Activated naive CD8-positive, alpha-beta T cell treated with anti-CD3 and anti-CD28 coated beads for 36 hours (primary cell): ENCODE measurements around the gene RORC. TPM values are rescaled to one million over a fixed set of nuclear protein-coding genes. Genes with fewer than 3 reads are reported as not detected.
A peak's percentile ranks its signal among the peaks of the same experiment; 100 is the strongest.
"Not testable (repeated sequence)": the region's sequence is repeated elsewhere in the genome, so short reads cannot be mapped to it uniquely, and the experiment has no call there.

ENCODE experiments used
- DNase-seq: peaks from one replicate; pipeline ENCODE4 v3.0.0; 2021
- H3K27ac Mint-ChIP-seq: one replicate; pipeline ENCODE4 v1.8.0; 2022; ENCODE audit warnings: mild to moderate bottlenecking, moderate library complexity, mixed read lengths
- H3K27me3 Mint-ChIP-seq: one replicate; pipeline ENCODE4 v1.8.0; 2022; ENCODE audit warnings: mild to moderate bottlenecking, mixed read lengths
- H3K36me3 Mint-ChIP-seq: one replicate; pipeline ENCODE4 v1.8.0; 2021; ENCODE audit warnings: mild to moderate bottlenecking, mixed read lengths
- H3K4me1 Mint-ChIP-seq: one replicate; pipeline ENCODE4 v1.8.0; 2021; ENCODE audit warnings: mixed read lengths
- H3K4me3 Mint-ChIP-seq: one replicate; pipeline ENCODE4 v1.8.0; 2022; ENCODE audit warnings: mild to moderate bottlenecking, moderate library complexity, mixed read lengths
- H3K9me3 Mint-ChIP-seq: one replicate; pipeline ENCODE4 v1.8.0; 2022; ENCODE audit warnings: mixed read lengths
- total RNA-seq, 2 experiments: library from RNA; stranded (reverse); gene quantifications; one replicate each; pipeline ENCODE4 v1.2.3, GENCODE V29; 2021

The RORC gene
- total RNA-seq, 2 experiments from 2014 or later, result 0.06 to 0.12 TPM

- H3K36me3 Mint-ChIP-seq, H3K27ac Mint-ChIP-seq, H3K4me1 Mint-ChIP-seq, H3K9me3 Mint-ChIP-seq, H3K27me3 Mint-ChIP-seq, H3K4me3 Mint-ChIP-seq, DNase-seq: not testable (repeated sequence)
Observed at GRCh38 chr1:151855516-151855915, 23.9 kb upstream of the RORC start.

GRCh38 chr1:151854658-151855057 lies 23.1 kb upstream of the RORC start:
- Mint-ChIP-seq H3K36me3 (peaks cover 5% of the 10 kb centered on the region), H3K4me3 (no peak overlapping the region), H3K27ac (no peak overlapping the region), H3K27me3 (peaks cover 2% of the 10 kb centered on the region), H3K9me3 (no peaks in the 10 kb centered on the region), H3K4me1 (no peaks in the 10 kb centered on the region)
- DNase-seq, result no peak

DNA sequence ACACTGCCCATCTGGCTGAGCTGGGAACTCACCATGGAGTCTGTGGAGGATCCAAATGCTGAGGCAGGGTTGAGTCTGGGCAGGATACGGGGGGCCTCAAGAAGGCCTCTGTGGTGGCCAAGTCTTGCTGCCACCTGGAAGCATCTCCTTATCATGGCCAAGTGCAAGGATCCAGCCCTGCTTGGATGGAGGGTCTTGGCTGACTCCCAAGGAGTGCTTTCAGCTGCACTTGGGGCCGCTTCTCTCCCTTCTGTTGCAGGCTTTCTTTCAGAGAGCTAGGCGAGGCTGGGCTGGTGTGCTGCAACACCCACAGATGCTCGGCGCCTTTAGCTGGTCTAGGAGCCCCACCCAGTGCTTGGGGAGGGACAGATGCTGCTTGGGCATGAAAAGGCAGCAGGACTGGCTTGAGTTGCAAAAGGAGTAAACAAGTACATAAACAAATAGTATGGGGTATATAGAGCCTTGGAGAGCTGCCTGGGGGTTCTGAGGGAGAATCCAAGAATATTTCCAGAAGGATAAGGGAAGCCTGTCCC lies 21.9 kb upstream of the RORC start, which contains the start of gene THEM5:
Gene THEM5 (minus strand): TSS at position 302 of the 533 bp plus-strand sequence. CDS start 147 bp downstream, at position 155.
- Mint-ChIP-seq H3K36me3 (peaks cover 9% of the 10 kb centered on the region), H3K27ac (no peak within 1 kb of the TSS), H3K4me1 (no peaks in the 10 kb centered on the region), H3K4me3 (no peak within 1 kb of the TSS), H3K27me3 (no peaks in the 10 kb centered on the region), H3K9me3 (no peaks in the 10 kb centered on the region)
- no peak for DNase-seq

DNA sequence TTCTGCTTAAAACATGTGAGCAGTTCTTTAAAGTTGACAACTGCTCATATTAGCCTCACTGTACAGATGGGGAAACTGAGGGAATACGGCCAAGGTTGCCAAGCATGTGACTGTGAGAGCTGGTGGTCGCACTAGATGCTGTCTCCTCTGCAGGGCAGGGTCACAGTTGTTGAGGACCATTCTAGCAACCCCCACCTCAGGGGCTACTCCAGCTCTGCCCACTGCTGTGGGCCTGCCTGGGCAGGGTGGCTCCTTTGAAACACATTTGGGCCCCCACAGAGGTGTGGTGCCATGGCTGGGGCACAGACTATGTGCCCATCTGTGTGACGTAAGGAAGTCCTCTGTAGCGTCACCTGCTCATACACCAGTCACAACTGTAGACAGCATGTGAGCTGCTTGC lies 21.1 kb upstream of the RORC start:
- no peak overlapping the region for H3K27ac Mint-ChIP-seq
- no peak for DNase-seq
- H3K4me3 Mint-ChIP-seq, result no peak overlapping the region
- H3K27me3 Mint-ChIP-seq, result no peaks in the 10 kb centered on the region
- H3K36me3 Mint-ChIP-seq, result peaks cover 9% of the 10 kb centered on the region
- no peaks in the 10 kb centered on the region for H3K9me3 Mint-ChIP-seq
- H3K4me1 Mint-ChIP-seq, result no peaks in the 10 kb centered on the region

GRCh38 chr1:151851886-151852285 lies 20.3 kb upstream of the RORC start:
- Mint-ChIP-seq H3K36me3 (peaks cover 9% of the 10 kb centered on the region), H3K9me3 (no peaks in the 10 kb centered on the region), H3K27ac (no peak overlapping the region), H3K4me3 (no peak overlapping the region), H3K27me3 (no peaks in the 10 kb centered on the region), H3K4me1 (no peaks in the 10 kb centered on the region)
- no peak for DNase-seq

GRCh38 chr1:151849871-151850270 lies 18.3 kb upstream of the RORC start:
- Mint-ChIP-seq H3K9me3 (no peaks in the 10 kb centered on the region), H3K36me3 (peaks cover 11% of the 10 kb centered on the region), H3K27me3 (no peaks in the 10 kb centered on the region), H3K27ac (no peak overlapping the region), H3K4me3 (no peak overlapping the region), H3K4me1 (no peaks in the 10 kb centered on the region)
- DNase-seq, result no peak

- peaks cover 13% of the 10 kb centered on the region for H3K36me3 Mint-ChIP-seq
- H3K27me3 Mint-ChIP-seq, result no peaks in the 10 kb centered on the region
- no peak overlapping the region for H3K27ac Mint-ChIP-seq
- no peak overlapping the region for H3K4me3 Mint-ChIP-seq
- DNase-seq, result no peak
- H3K9me3 Mint-ChIP-seq, result no peaks in the 10 kb centered on the region
- H3K4me1 Mint-ChIP-seq, result no peaks in the 10 kb centered on the region
Observed at GRCh38 chr1:151849126-151849525, 17.5 kb upstream of the RORC start.

GRCh38 chr1:151847867-151848596 lies 16.4 kb upstream of the RORC start:
- no peak for DNase-seq
- Mint-ChIP-seq H3K9me3 (no peaks in the 10 kb centered on the region), H3K4me3 (no peak overlapping the region), H3K27me3 (no peaks in the 10 kb centered on the region), H3K27ac (no peak overlapping the region), H3K4me1 (no peaks in the 10 kb centered on the region), H3K36me3 (peaks cover 13% of the 10 kb centered on the region)

DNA sequence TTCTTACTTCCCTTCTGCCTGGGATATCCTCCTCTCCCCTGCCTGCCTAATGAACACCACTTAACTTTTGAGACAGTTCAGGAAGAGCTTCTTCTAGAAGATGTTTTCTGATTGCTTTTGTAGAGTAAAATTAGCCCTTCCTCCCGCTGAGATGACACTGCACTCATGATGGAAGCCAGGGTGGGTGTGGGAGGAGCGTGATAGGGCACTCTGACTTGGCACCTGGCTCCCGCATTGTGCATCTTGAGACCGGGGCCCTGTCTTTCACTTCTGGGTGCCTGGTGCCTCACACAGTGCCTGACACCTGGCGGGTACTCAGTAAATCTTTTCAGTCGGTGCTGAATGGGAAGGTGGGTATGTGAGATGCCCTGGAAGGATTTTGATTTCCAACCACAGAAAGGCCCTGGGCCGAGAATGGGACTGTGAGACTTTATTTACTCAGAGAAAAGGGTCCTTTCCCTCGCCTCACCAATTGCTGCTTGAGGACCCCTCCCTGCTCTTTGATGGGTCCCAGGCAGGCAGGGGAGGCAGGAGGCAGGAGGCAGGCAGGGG lies 15.2 kb upstream of the RORC start:
- no peaks in the 10 kb centered on the region for H3K27me3 Mint-ChIP-seq
- H3K36me3 Mint-ChIP-seq, result peaks cover 14% of the 10 kb centered on the region
- no peak for DNase-seq
- H3K27ac Mint-ChIP-seq, result no peak overlapping the region
- no peak overlapping the region for H3K4me3 Mint-ChIP-seq
- H3K4me1 Mint-ChIP-seq, result no peaks in the 10 kb centered on the region
- no peaks in the 10 kb centered on the region for H3K9me3 Mint-ChIP-seq

GRCh38 chr1:151846062-151846568 lies 14.5 kb upstream of the RORC start:
- H3K4me1 Mint-ChIP-seq, result peaks cover 2% of the 10 kb centered on the region
- no peaks in the 10 kb centered on the region for H3K9me3 Mint-ChIP-seq
- no peak overlapping the region for H3K4me3 Mint-ChIP-seq
- H3K27me3 Mint-ChIP-seq, result no peaks in the 10 kb centered on the region
- no peak for DNase-seq
- peaks cover 17% of the 10 kb centered on the region for H3K36me3 Mint-ChIP-seq
- H3K27ac Mint-ChIP-seq, result no peak overlapping the region

DNA sequence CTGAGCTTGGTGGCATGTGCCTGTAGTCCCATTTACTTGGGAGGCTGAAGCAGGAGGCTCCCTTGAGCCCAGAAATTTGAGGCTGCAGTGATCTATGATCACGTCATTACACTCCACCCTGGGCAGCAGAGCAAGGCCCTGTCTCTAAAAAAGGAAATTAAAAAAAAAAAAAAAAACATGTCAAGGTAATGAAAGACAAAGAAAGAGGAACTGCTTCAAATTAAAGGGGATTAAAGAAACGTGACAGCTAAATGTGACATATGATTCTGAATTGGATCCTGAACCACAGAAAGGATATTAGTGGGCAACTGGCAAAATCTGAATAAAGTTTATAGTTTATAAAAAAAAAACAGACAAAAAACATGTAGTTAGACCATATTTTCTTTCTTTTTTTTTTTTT lies 11.8 kb upstream of the RORC start:
- no peak overlapping the region for H3K4me3 Mint-ChIP-seq
- H3K36me3 Mint-ChIP-seq, result peaks cover 15% of the 10 kb centered on the region
- peaks cover 17% of the 10 kb centered on the region for H3K4me1 Mint-ChIP-seq
- no peak overlapping the region for H3K27ac Mint-ChIP-seq
- no peaks in the 10 kb centered on the region for H3K9me3 Mint-ChIP-seq
- H3K27me3 Mint-ChIP-seq, result no peaks in the 10 kb centered on the region
- DNase-seq, result no peak

DNA sequence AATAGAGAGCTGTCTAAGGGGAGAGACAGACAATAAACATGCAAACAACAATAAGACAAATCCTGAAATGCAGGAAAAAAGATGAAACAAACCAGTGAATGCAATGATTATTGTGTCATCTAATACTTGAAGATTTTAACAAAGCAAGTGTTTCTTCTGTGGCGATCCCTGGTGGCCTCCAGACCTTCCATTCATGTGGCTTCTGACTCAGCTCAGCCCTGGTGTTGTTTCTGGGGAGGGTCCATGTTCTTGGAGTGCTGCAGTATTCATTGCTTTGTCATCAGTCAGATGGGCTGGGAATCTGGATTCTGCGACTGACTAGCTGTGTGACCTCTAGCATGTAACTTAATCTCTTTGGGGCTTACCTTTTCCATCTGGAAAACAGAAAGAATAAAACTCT lies 9.5 kb upstream of the RORC start:
- Mint-ChIP-seq H3K36me3 (peaks cover 19% of the 10 kb centered on the region), H3K4me1 (peaks cover 33% of the 10 kb centered on the region), H3K27ac (no peak overlapping the region), H3K4me3 (no peak overlapping the region), H3K27me3 (no peaks in the 10 kb centered on the region), H3K9me3 (no peaks in the 10 kb centered on the region)
- no peak for DNase-seq

GRCh38 chr1:151840421-151840820 lies 8.8 kb upstream of the RORC start:
- no peak overlapping the region for H3K27ac Mint-ChIP-seq
- DNase-seq, result no peak
- H3K4me1 Mint-ChIP-seq, result peaks cover 33% of the 10 kb centered on the region

DNA sequence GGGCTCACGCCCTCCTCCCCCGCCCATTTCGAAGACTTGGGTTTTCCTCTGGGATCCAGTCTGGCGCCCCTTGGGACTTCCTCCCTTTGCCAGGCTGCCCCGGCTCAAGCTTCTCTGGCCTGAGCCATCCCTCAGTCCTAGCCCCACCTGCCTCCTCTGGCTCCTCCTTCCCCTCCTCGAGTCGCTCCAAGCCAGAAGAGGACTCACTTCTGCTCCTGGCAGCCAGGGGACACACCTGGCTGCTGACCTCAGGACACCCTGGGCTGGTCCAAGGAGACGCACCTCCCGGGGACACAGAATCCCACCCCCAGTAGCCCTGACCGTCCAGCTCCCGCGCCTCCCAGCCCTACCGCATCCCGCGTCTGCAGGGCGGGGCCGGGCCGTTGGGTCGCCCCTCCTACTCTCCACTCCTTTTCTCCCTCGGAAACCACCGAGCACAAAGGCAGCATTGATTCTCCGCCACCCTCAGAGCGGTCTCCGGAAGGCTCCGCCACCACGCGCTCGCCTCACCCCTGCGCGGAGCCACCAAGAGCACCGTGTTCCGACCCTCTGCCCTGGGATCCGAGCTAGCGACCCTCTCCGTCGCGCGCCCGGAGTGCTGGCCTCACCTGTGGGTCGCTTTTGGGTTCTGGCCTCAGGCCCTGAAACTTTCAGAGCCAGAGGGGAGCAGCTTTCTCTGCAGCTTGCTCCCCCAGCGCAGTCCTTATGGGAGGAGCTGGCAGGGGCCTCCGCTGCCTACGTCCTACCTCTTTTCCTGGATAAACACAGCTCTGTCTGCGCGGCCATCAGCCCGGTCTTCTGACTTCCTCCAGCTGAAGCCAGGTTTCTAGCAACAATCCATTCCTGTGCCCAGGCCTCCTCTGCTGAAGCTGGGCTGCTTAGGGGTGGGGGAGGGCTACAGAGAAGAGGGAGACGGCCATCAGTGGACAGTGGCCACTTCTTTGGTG lies 8.1 kb upstream of the RORC start, which contains the start of gene C2CD4D:
Gene C2CD4D (minus strand): TSS at position 364 of the 947 bp plus-strand sequence. CDS start 831 bp downstream, outside the sequence.
- Mint-ChIP-seq H3K27ac (peak within 1 kb of the TSS; percentile 85), H3K9me3 (no peaks in the 10 kb centered on the region), H3K27me3 (no peaks in the 10 kb centered on the region), H3K36me3 (peaks cover 15% of the 10 kb centered on the region), H3K4me3 (peak within 1 kb of the TSS; percentile 82), H3K4me1 (peaks cover 33% of the 10 kb centered on the region)
- DNase-seq, result peak; percentile 74

More at GRCh38 chr1:151840421-151840820, 8.8 kb upstream of the RORC start:
- H3K27me3 Mint-ChIP-seq, result no peaks in the 10 kb centered on the region
- H3K4me3 Mint-ChIP-seq, result peak overlapping the region; percentile 82
- H3K36me3 Mint-ChIP-seq, result peaks cover 19% of the 10 kb centered on the region
- no peaks in the 10 kb centered on the region for H3K9me3 Mint-ChIP-seq

DNA sequence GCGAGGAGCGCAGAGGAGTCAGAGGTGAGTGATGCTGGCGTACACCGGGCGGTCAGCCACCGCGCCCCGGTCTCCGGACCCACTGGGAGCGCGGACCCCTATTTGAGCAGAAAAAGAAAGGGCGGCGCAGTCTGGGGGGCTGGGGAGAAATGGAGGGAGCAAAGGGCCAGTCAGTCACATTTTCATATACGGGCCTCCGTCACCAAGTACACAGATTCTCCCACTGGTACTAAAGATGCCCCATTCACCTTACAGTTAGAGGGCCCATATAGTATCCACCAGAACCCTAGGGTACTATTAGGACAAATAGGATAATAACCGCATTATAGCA lies 7.4 kb upstream of the RORC start:
- H3K4me3 Mint-ChIP-seq, result peak overlapping the region; percentile 82
- no peaks in the 10 kb centered on the region for H3K27me3 Mint-ChIP-seq
- H3K9me3 Mint-ChIP-seq, result no peaks in the 10 kb centered on the region
- H3K36me3 Mint-ChIP-seq, result peaks cover 15% of the 10 kb centered on the region
- peaks cover 36% of the 10 kb centered on the region for H3K4me1 Mint-ChIP-seq
- peak overlapping the region; percentile 85 for H3K27ac Mint-ChIP-seq
- no peak for DNase-seq
